T-cell (primary cell): ENCODE results near the gene CTRL. TPM values are rescaled to one million over a fixed set of nuclear protein-coding genes. Genes with fewer than 3 reads are reported as not detected.

Experiments used
- ATAC-seq, 4 experiments: fragments of 200-7000 bp in 3 of 4; fragments of 150-1000 bp in 1 of 4; cut with Tn5 transposase; replicated peaks in 1 of 4; 1 replicate in 3 of 4; 2 replicates in 1 of 4; pipeline ENCODE4 v1.10.0; 2021; ENCODE audit warnings: moderate library complexity in 3 of 4, mild to moderate bottlenecking in 2 of 4, moderate number of reproducible peaks in 1 of 4
- CTCF ChIA-PET, 2 donors: fragments of 300-600 bp; sonication (Branson Sonifier 250); formaldehyde crosslinking; loops; one replicate each; lab custom pipeline; 2022; ENCODE audit warnings: antibody characterized with exemption in 2 of 2; lab: Charles Lee
- POLR2A ChIA-PET, 2 donors: fragments of 300-600 bp; sonication (Branson Sonifier 250); formaldehyde crosslinking; loops; one replicate each; lab custom pipeline; 2022; ENCODE audit warnings: antibody characterized with exemption in 2 of 2; lab: Charles Lee
- DNase-seq, 35 experiments: peaks; one replicate each; pipeline versions ENCODE4 v3.0.0 to v3.0.0-alpha.2; 2013 to 2023
- H3K27ac ChIP-seq: one replicate; pipeline ENCODE4 v1.5.1; 2013; ENCODE audit warnings: low read length
- H3K27me3 ChIP-seq, 2 experiments: replicated peaks in 1 of 2; 1 replicate in 1 of 2; 2 replicates in 1 of 2; pipeline versions ENCODE4 v1.6.1 to v1.7.0; 2013; ENCODE audit warnings: low read length in 1 of 2, mixed read lengths in 1 of 2; ENCODE audit not compliant: control insufficient read depth in 2 of 2, insufficient read depth in 2 of 2; ENCODE audit errors: extremely low read depth in 1 of 2
- H3K36me3 ChIP-seq, 2 donors: 1 replicate in 1 of 2; 2 replicates in 1 of 2; pipeline versions ENCODE4 v1.6.1 to v1.7.0; 2013; ENCODE audit warnings: low read length in 1 of 2; ENCODE audit not compliant: control insufficient read depth in 2 of 2, insufficient read depth in 1 of 2; ENCODE audit errors: extremely low read depth in 1 of 2
- H3K4me1 ChIP-seq, 2 experiments: 1 replicate in 1 of 2; 2 replicates in 1 of 2; pipeline versions ENCODE4 v1.6.1 to v1.7.0; 2013; ENCODE audit warnings: low read length in 2 of 2, mixed read lengths in 1 of 2; ENCODE audit not compliant: insufficient read depth in 2 of 2, control insufficient read depth in 1 of 2; ENCODE audit errors: extremely low read depth in 1 of 2
- H3K4me3 ChIP-seq, 2 donors: 1 replicate in 1 of 2; 2 replicates in 1 of 2; pipeline versions ENCODE4 v1.5.1 to v1.7.0; 2013; ENCODE audit warnings: mild to moderate bottlenecking in 2 of 2, low read length in 1 of 2, moderate library complexity in 1 of 2; ENCODE audit not compliant: control insufficient read depth in 1 of 2; ENCODE audit errors: extremely low read depth in 1 of 2
- H3K9me3 ChIP-seq: 2 replicates; pipeline ENCODE4 v1.7.0; 2013
- H3K27ac Mint-ChIP-seq, 2 donors: one replicate each; pipeline ENCODE4 v1.8.0; 2020 to 2021; ENCODE audit warnings: mild to moderate bottlenecking in 2 of 2, mixed read lengths in 2 of 2
- H3K27me3 Mint-ChIP-seq, 2 donors: one replicate each; pipeline ENCODE4 v1.8.0; 2021 to 2022; ENCODE audit warnings: mixed read lengths in 2 of 2
- H3K36me3 Mint-ChIP-seq: one replicate; pipeline ENCODE4 v1.8.0; 2021; ENCODE audit warnings: mixed read lengths
- H3K4me1 Mint-ChIP-seq, 3 donors: one replicate each; pipeline ENCODE4 v1.8.0; 2020 to 2022; ENCODE audit warnings: mixed read lengths in 3 of 3, mild to moderate bottlenecking in 1 of 3
- H3K4me3 Mint-ChIP-seq, 3 donors: one replicate each; pipeline ENCODE4 v1.8.0; 2020 to 2022; ENCODE audit warnings: mild to moderate bottlenecking in 3 of 3, mixed read lengths in 3 of 3, moderate library complexity in 3 of 3
- H3K9me3 Mint-ChIP-seq, 3 donors: one replicate each; pipeline ENCODE4 v1.8.0; 2020 to 2022; ENCODE audit warnings: mixed read lengths in 3 of 3
- WGBS: methylation state at CpG from one replicate; pipeline ENCODE4 v1.1.5; 2013; ENCODE audit warnings: missing lambda C conversion rate; ENCODE audit not compliant: insufficient coverage; 5-methylcytosine and 5-hydroxymethylcytosine counted together
- total RNA-seq, 35 experiments: library from RNA in 6 of 35; stranded (reverse) in 6 of 35; fragments of 120-200 nt in 1 of 35; gene quantifications; one replicate each; pipeline versions ENCODE4 v1.2.1 to v1.2.4 and lab custom pipeline; 2013 to 2026

The CTRL gene
- total RNA-seq, 5 donors from 2014 or later (not counting 1 experiment from before 2014, with no cell fraction given) = 9.4 to 14.2 (median 13.2) TPM

- H3K36me3 Mint-ChIP-seq = peaks cover 2% of the 10 kb centered on the region
- peak overlapping the region; percentile 85 to 98 (median 94) for H3K4me3 Mint-ChIP-seq
- DNase-seq = peak in 8 of 35 experiments; percentile 5 to 50 (median 18)
- under 1% methylated on average over 45 of the region's 45 CpGs for WGBS
- Histone ChIP-seq H3K4me3 (peak overlapping the region; percentile 58 to 73), H3K4me1 (peaks cover 10 to 28% of the 10 kb centered on the region in 2 experiments), H3K36me3 (peaks cover 0 to 2% of the 10 kb centered on the region in 2 donors), H3K9me3 (no peaks in the 10 kb centered on the region), H3K27me3 (no peaks in the 10 kb centered on the region), H3K27ac (no peak overlapping the region)
- peaks cover 21 to 36% (median 23%) of the 10 kb centered on the region in 3 donors for H3K4me1 Mint-ChIP-seq
- H3K27me3 Mint-ChIP-seq = no peaks in the 10 kb centered on the region
- ChIA-PET CTCF (no interaction called here), POLR2A (no interaction called here)
- H3K9me3 Mint-ChIP-seq = no peaks in the 10 kb centered on the region
- H3K27ac Mint-ChIP-seq = peak overlapping the region; percentile 90 to 91
- peak in 3 of 4 experiments; percentile 20 to 32 (median 31) for ATAC-seq
Measured at GRCh38 chr16:67967958-67968399, 36.3 kb upstream of the CTRL start.

GRCh38 chr16:67967183-67967957, 35.7 kb upstream of the CTRL start:
- peak overlapping the region; percentile 90 to 91 for H3K27ac Mint-ChIP-seq
- Histone ChIP-seq H3K27ac (no peak overlapping the region), H3K27me3 (no peaks in the 10 kb centered on the region), H3K4me3 (peak overlapping the region; percentile 58 to 73), H3K36me3 (peaks cover 0 to 4% of the 10 kb centered on the region in 2 donors), H3K4me1 (peaks cover 10 to 28% of the 10 kb centered on the region in 2 experiments), H3K9me3 (no peaks in the 10 kb centered on the region)
- ATAC-seq (no peak), DNase-seq (peak in 10 of 35 experiments; percentile 3 to 44 (median 20))
- peak overlapping the region; percentile 85 to 98 (median 94) for H3K4me3 Mint-ChIP-seq
- CTCF ChIA-PET = no interaction called here
- H3K9me3 Mint-ChIP-seq = no peaks in the 10 kb centered on the region
- WGBS = 23% methylated on average over 5 of the region's 18 CpGs
- peaks cover 21 to 36% (median 23%) of the 10 kb centered on the region in 3 donors for H3K4me1 Mint-ChIP-seq
- peaks cover 7% of the 10 kb centered on the region for H3K36me3 Mint-ChIP-seq
- POLR2A ChIA-PET = interaction anchor here in 1 of 2 donors (0.7 kb wide), 1 partner anchor 151 kb away, joined by 3 read pairs; no protein-coding TSS in a partner anchor
- no peaks in the 10 kb centered on the region for H3K27me3 Mint-ChIP-seq

GRCh38 chr16:67966549-67967182, 35.0 kb upstream of the CTRL start:
- H3K9me3 ChIP-seq = no peaks in the 10 kb centered on the region
- Mint-ChIP-seq H3K9me3 (no peaks in the 10 kb centered on the region), H3K4me1 (peaks cover 21 to 36% (median 23%) of the 10 kb centered on the region in 3 donors), H3K27me3 (no peaks in the 10 kb centered on the region), H3K4me3 (peak overlapping the region; percentile 85 to 98 (median 94)), H3K27ac (peak overlapping the region in 1 of 2 donors; percentile 91), H3K36me3 (peaks cover 7% of the 10 kb centered on the region)
- H3K4me1 ChIP-seq = peaks cover 10 to 28% of the 10 kb centered on the region in 2 experiments
- DNase-seq = no peak
- no peak for ATAC-seq
- no peak overlapping the region for H3K4me3 ChIP-seq
- 88% methylated on average over 1 of the region's 3 CpGs for WGBS
- ChIA-PET POLR2A (interaction anchor here in 1 of 2 donors (0.7 kb wide), 1 partner anchor 151 kb away, joined by 3 read pairs; no protein-coding TSS in a partner anchor), CTCF (interaction anchor here in 1 of 2 donors (0.5 kb wide), 1 partner anchor 86 kb away, joined by 6 read pairs; no protein-coding TSS in a partner anchor)
- H3K27ac ChIP-seq = no peak overlapping the region
- peaks cover 0 to 10% of the 10 kb centered on the region in 2 donors for H3K36me3 ChIP-seq
- H3K27me3 ChIP-seq = no peaks in the 10 kb centered on the region

- no peak for DNase-seq
- Histone ChIP-seq H3K9me3 (no peaks in the 10 kb centered on the region), H3K27me3 (no peaks in the 10 kb centered on the region), H3K36me3 (peaks cover 0 to 16% of the 10 kb centered on the region in 2 donors), H3K4me3 (no peak overlapping the region), H3K4me1 (peaks cover 10 to 28% of the 10 kb centered on the region in 2 experiments), H3K27ac (no peak overlapping the region)
- POLR2A ChIA-PET = interaction anchor here in 1 of 2 donors (0.6 kb wide), 2 partner anchors 18 to 29 kb away, joined by 3 read pairs; no protein-coding TSS in a partner anchor
- ATAC-seq = no peak
- WGBS = 98% methylated on average over 10 of the region's 11 CpGs
- Mint-ChIP-seq H3K27ac (no peak overlapping the region), H3K9me3 (no peaks in the 10 kb centered on the region), H3K4me3 (peak overlapping the region in 2 of 3 donors; percentile 85 to 98), H3K4me1 (peaks cover 21 to 36% (median 23%) of the 10 kb centered on the region in 3 donors), H3K36me3 (peaks cover 9% of the 10 kb centered on the region), H3K27me3 (no peaks in the 10 kb centered on the region)
- CTCF ChIA-PET = interaction anchor here (0.5 to 0.6 kb wide), 3 partner anchors 28 to 87 kb away, joined by 4 to 6 read pairs (median 4); no protein-coding TSS in a partner anchor
Measured at GRCh38 chr16:67965668-67966548, 34.2 kb upstream of the CTRL start.

GRCh38 chr16:67964477-67965131, 32.9 kb upstream of the CTRL start:
- no peaks in the 10 kb centered on the region for H3K9me3 Mint-ChIP-seq
- no peak overlapping the region for H3K27ac ChIP-seq
- H3K4me1 ChIP-seq = peaks cover 10 to 27% of the 10 kb centered on the region in 2 experiments
- peaks cover 18 to 36% (median 21%) of the 10 kb centered on the region in 3 donors for H3K4me1 Mint-ChIP-seq
- ATAC-seq (no peak), DNase-seq (no peak)
- CTCF ChIA-PET = interaction anchor here in 1 of 2 donors (0.7 kb wide), 1 partner anchor 320 kb away, joined by 3 read pairs; no protein-coding TSS in a partner anchor
- POLR2A ChIA-PET = no interaction called here
- H3K27me3 Mint-ChIP-seq = no peaks in the 10 kb centered on the region
- no peak overlapping the region for H3K27ac Mint-ChIP-seq
- H3K4me3 ChIP-seq = no peak overlapping the region
- no peak overlapping the region for H3K4me3 Mint-ChIP-seq
- H3K36me3 Mint-ChIP-seq = peaks cover 15% of the 10 kb centered on the region
- peaks cover 7 to 26% of the 10 kb centered on the region in 2 donors for H3K36me3 ChIP-seq
- H3K9me3 ChIP-seq = no peaks in the 10 kb centered on the region
- H3K27me3 ChIP-seq = no peaks in the 10 kb centered on the region
- WGBS = 87% methylated on average over 2 of the region's 6 CpGs
